HG03354 (cell line): ENCODE measurements around the gene MTCL1.

ENCODE experiments used
- ATAC-seq: cut with Tn5 transposase; IDR thresholded peaks from one replicate; pipeline ENCODE4 v1.9.1; 2021; ENCODE audit warnings: mild to moderate bottlenecking; ENCODE audit not compliant: unreplicated experiment, poor library complexity, severe bottlenecking

Gene MTCL1

GRCh38 chr18:8847900-8848299 is 142.5 kb downstream of the MTCL1 start:
- ATAC-seq, result no peak

- ATAC-seq, result no peak
Observed at GRCh38 chr18:8848541-8848940, 143.2 kb downstream of the MTCL1 start.

GRCh38 chr18:8849696-8850095 is 144.3 kb downstream of the MTCL1 start:
- no peak for ATAC-seq

GRCh38 chr18:8851659-8852058 is 146.3 kb downstream of the MTCL1 start:
- ATAC-seq, result no peak

GRCh38 chr18:8854550-8854949 is 149.2 kb downstream of the MTCL1 start:
- ATAC-seq, result no peak

GRCh38 chr18:8854962-8855361 is 149.6 kb downstream of the MTCL1 start:
- no peak for ATAC-seq

- no peak for ATAC-seq
Observed at GRCh38 chr18:8856212-8856611, 150.9 kb downstream of the MTCL1 start.

- ATAC-seq, result no peak
Observed at GRCh38 chr18:8856769-8857393, 151.5 kb downstream of the MTCL1 start.

- ATAC-seq, result no peak
Observed at GRCh38 chr18:8857806-8858205, 152.4 kb downstream of the MTCL1 start.

- ATAC-seq, result no peak
Observed at GRCh38 chr18:8858888-8859511, 153.6 kb downstream of the MTCL1 start.

- no peak for ATAC-seq
Observed at GRCh38 chr18:8860845-8861642, 155.7 kb downstream of the MTCL1 start.

- ATAC-seq, result no peak
Observed at GRCh38 chr18:8863427-8863826, 158.1 kb downstream of the MTCL1 start.

- no peak for ATAC-seq
Observed at GRCh38 chr18:8865934-8866333, 160.6 kb downstream of the MTCL1 start.

GRCh38 chr18:8866679-8867078 is 161.3 kb downstream of the MTCL1 start:
- ATAC-seq, result no peak

GRCh38 chr18:8868276-8868675 is 162.9 kb downstream of the MTCL1 start:
- no peak for ATAC-seq

GRCh38 chr18:8868779-8869415 is 163.5 kb downstream of the MTCL1 start:
- ATAC-seq, result no peak

GRCh38 chr18:8869696-8870095 is 164.3 kb downstream of the MTCL1 start:
- no peak for ATAC-seq

- no peak for ATAC-seq
Observed at GRCh38 chr18:8870528-8870927, 165.2 kb downstream of the MTCL1 start.

- no peak for ATAC-seq
Observed at GRCh38 chr18:8871489-8871888, 166.1 kb downstream of the MTCL1 start.

GRCh38 chr18:8874872-8875271 is 169.5 kb downstream of the MTCL1 start:
- no peak for ATAC-seq

- no peak for ATAC-seq
Observed at GRCh38 chr18:8876887-8877286, 171.5 kb downstream of the MTCL1 start.
